ENCODE results near the gene LSP1. TPM values are rescaled to one million over a fixed set of nuclear protein-coding genes. Genes with fewer than 3 reads are reported as not detected.

The LSP1 gene
- polyA plus RNA-seq, 4 donors: 5.2 to 10.8 (median 7.3) TPM

DNA sequence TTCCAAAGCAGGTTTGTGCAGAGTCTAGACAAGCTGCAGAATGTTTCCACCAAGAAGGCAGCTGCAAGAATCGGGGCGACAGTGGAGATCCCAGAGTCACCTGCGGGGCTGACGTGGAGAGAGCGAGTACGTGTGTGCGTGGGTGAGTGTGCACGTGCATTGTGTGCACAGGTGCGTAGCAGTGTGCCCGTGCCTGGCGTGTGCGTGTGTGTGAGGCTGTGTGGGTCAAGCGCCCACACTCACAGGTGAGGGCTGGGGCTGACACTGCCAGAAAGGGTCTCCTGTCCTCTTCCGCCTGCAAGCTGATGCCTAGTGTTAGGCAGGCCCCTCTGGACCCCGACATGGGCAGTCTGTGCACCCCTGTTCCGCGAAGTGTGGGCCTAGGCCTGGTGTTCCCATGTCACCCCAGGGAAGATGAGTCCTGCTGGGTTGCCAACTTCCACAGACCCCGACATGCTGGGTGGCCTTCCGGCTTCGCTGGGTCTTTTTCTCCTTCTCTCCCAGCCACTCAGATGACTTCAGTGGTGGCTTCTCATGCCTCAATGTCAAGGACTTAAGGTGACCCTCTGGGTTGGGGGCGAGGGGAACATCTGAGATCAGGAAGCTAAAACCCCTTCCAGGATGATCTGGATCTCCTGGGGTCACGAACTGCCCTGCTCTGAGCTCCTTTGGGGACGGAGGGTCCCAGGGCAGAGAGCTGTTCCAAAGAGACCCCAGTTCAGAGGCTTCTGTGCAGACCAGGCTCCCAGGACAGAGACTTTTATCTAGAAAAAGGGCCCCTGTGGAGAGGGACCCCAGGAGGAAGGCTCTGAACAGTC, 28.5 kb upstream of the LSP1 start:
- no peak for DNase-seq (ENCODE audit: low read depth in 4 of 4, low spot score in 3 of 4)

DNA sequence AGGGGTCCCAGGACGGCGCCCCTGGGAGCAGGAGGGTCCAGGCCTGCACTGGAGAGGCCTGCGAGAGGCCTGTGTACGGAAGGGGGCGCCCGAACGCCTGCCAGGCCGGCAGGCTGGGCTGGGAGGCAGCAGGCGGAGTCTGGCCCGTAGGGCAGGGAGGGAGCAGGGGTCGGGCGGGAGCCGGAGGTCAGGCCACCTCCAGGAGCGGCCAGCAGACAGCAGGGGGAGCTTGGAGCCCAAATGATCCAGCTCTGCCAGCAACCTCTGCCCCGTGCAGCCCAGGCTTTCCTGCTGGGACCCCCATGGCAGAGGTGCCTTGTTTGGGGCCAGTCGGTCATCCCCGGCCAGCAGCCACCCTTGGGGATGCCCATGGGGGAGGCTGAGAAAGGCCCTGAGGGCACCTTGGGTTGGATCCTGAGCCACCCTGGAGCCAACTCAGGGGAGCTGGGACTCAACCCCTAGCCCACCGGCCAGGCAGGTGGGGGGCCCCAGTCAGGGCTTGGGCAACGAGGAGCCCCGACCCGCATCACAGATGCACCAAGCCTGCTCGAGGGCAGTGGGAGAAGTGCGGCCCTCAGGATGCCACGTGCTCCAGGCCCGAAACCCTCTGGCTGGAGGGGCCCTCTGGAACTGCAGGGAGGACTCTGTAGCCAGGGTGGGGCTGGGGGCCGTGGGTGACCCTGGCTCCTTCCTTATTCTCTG, 27.7 kb upstream of the LSP1 start:
- DNase-seq (ENCODE audit: low read depth in 4 of 4, low spot score in 3 of 4): no peak

DNA sequence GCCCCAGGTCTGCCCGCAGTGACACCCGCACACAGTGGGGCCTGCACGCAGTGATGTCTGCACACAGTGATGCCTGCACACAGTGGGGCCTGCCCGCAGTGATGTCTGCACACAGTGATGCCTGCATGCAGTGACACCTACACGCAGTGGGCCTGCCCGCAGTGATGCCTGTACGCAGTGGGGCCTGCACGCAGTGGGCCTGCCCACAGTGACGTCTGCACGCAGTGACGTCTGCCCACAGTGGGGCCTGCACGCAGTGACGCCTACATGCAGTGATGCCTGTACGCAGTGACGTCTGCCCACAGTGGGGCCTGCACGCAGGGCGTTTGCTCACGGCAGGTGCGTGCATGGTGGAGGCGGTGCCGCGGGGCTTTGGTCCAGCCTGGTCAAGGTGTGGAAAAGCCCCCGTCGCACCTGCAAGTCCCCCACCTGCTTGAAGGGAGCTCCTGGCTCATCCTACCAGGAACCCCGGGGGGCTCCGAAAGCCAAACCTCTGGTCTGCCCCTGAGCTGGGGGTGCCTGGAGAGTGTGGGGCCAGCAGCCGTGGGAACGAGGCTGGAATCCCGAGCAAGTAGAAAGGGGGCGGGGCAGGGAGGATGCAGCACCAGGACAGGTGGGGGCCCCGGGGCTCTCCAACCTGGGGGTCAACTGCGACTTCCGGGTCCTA, 27.0 kb upstream of the LSP1 start:
- no peak for DNase-seq (ENCODE audit: low read depth in 4 of 4, low spot score in 3 of 4)

DNA sequence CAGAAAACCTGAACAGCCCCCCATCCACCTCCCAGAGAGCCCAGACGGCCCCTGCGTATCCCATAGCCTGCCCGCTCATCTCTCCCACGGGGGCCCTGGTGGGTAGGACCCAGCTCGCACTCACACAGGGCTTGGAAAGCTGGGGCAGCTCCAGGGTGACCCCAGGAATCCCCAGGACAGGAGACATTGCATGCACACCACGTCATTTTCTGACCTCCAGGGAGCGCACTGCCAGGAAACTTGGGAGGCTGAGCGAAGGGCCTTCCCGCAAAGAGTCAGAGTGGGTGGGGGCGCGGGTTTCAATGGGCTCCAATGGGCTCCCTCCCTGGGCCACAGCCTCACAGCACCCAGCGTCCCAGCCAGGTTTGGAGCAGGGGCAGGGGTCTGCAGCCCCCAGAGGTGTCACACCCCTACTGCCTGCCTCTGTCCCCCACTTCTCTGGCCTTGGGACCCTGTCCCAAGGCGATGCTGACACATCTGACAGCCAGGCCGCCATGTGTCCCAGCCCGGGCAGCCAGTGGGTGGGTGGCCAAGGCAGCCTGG, 26.3 kb upstream of the LSP1 start:
- DNase-seq (ENCODE audit: low read depth in 4 of 4, low spot score in 3 of 4): no peak

DNA sequence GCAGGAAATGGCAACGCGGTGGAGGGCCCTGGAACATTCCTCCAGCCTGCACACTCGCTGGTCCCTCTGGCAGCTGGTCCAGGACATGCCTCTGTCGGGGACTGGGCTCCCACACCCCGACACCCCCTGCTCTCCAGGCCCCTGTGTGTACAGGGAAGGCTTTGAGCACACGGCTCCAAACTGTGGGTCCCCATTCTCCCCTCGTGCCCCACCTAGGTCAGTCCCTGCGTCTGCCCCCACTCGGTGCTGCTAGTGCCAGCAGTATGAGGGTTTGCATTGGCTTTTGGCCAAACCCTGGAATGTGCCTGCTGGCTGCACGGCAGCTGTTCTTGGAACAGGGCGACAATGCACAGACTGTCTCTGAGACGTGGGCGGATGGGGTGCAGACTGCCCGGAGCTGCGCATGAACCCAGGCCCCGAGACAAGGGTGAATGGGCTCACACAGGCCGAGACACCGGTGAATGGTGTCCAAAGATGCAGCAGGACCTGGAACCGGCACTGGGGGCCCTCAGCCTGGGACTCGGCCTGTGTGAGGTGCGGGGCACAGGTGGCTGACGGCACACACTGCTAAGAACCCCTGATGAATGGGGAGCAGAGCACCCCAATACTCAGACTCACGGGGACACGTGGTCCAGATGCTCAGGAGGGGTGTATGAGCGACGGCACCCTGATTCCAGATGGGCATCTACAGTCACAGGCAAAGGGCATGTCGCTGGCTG, 25.6 kb upstream of the LSP1 start:
- no peak for DNase-seq (ENCODE audit: low read depth in 4 of 4, low spot score in 3 of 4)

DNA sequence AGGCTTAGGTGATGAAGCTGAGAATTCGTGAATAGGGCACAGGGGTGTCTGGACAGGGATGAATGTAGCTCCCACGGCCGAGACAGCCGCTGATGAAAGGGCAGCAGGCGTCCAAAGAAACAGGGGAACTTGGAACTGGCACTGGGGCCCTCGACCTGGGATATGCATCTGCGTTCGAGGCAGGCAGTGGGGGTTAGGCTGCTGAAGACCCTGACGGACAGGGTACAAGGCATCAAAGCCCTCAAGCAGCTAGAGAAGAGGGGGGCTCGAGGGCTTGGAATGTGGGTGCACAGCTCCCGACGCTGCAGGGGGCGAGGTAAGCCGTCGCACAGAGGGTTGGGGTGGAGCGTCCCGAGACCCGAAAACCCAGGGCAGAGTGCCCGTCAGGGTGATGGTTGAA, 25.0 kb upstream of the LSP1 start:
- DNase-seq (ENCODE audit: low read depth in 4 of 4, low spot score in 3 of 4): no peak

DNA sequence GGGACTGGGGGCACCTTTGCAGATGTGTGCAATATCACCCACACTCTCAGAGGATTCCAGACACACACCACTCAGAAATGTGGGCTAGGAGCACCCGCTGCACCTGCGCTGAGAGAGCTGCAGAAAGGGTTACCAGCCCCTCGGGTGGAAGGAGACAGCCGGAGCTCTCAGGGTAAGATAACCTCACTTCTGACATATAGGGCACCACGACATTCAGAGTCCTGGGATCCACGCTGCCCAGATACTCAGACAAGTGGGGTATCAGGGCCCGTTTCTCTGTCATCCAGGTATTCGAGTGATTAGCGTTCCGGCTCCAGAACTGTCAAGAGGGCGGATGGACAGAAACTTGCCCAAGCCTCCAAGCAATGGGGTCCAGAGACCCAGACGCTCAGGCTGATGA, 24.3 kb upstream of the LSP1 start:
- no peak for DNase-seq (ENCODE audit: low read depth in 4 of 4, low spot score in 3 of 4)

DNA sequence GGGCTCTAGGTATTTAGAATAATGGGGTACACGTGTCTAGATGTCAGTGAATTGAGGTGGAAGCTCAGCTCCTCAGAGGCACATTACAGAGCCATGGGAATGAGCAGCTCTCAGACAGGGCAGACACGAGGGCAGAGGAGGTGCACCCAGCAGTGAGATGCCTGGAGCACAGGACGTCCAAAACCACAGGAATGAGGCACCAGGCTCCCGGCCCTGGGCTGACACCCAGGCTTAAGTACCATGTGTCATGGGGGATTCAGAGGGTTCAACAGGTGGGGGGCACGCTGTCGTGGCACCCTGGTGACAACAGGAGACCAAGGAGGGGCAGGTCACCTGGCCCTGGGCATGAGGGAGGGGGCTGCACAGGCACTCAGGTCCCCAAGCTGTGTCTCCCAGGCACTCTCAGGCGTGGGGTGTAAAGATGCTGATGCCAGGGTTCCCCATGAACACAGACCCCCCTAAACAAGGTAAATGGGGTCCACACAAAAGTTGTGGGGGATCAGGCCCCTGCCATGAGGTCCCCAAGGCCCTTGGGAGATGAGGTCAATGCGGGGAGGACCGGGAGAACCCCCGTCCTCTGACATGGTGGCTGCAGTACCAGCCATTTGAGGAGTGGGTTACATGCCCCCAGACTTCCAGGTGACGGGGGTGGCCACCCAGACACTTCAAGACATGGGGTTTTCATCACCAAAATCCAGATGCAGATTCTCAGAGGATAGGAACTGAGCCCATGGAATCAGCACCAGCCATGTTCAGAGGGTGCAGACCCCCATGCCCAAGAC, 23.7 kb upstream of the LSP1 start:
- DNase-seq (ENCODE audit: low read depth in 4 of 4, low spot score in 3 of 4): no peak

DNA sequence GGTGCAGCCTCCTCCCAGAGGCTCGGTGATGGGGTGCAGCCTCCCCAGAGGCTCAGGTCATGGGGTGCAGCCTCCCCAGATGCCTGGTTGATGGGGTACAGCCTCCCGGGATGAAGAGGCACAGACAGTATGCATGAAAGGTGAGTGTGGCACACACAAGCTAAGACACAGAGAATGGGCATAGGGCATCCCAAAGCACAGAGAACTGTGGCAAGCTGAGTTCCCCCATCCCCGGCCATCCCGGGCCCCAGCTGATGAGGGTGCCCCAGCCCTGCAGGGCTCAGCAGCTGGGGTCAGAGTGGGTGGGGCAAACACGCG, 22.9 kb upstream of the LSP1 start:
- DNase-seq (ENCODE audit: low read depth in 4 of 4, low spot score in 3 of 4): no peak

DNA sequence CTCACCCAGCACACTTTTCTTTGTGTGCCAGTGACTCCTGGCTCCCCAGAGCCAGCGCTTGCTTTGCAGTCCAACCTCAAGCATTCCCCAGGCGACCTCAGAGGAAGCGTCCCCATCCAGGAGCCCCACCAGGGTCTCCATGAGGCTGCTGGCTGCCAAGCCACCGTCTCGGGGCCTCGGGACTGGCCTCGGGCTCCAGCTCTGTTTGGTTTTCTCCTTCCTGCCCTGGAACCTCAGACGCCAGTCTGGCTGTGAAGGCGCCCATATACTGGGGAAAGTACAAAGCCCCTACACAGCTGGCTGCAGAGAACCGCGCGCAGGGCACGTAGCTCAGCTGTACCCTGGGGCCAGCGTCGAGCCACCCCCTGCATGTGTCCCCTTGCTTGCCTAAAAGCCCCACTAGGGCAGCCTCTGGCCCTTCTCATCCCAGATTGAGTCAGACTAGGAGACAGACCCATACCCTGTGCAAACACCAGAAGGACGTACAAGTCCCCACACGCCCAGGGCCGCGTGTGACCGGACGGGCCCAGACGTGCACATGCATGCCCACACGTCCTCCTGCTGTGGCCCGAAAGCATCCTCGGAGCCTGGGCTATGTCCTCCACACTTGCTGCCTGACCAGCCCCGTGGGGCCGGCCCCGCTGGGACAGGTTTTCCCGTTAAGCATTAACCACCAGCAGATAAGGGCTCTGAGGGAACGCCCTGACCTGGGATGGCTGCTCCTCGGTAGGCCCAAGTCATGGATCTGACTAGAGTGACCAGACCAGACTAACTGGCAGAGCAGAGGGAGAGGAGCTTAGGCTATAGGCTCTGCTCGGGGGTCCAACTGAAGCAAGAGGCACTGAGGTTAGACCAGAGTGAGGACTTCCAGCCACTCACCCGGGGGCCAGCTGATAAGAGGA, 22.3 kb upstream of the LSP1 start:
- no peak for DNase-seq (ENCODE audit: low read depth in 4 of 4, low spot score in 3 of 4)

DNA sequence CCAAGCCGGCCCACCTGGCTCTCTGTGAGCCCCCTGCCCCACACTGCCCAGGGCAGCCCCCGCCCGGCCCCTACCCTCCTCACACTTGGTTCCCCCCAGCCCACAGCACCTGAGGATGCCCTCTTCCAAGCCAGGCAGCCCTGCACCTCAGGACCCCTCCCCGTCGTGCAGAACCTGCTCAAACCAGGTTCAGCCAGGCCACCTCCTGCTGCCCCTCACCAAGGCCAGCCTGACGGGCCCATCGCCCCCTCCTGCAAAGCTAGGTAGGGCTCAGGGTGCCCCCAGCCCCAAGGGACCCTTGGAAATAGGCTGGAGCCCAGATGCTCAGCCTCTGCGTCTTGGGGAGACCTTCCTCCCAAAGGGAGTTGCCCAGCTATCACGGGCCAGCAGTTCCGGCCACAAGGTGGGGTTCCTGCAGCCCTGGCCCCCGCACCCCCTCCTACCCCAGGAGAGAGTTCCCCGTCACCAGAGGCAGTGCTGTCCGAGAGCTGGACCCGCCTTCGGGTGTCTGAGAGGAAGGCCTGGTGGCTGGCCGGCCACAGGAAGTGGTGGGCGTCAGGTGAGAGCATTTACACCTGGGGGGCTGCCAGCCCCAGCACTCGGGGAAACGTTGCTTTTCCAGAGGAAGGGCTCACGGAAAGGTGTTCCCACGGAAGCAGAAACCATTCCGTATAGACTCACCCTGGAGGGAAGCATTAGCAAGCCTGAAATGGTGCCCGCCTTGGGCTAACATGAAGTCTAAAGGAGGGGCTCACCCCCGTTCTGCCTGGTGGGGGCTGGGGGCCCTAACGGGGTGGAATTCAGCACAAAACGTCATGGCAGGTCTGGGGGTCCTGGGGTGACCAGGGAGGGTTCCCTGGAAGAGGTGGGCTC, 21.3 kb upstream of the LSP1 start:
- DNase-seq (ENCODE audit: low read depth in 4 of 4, low spot score in 3 of 4): no peak

DNA sequence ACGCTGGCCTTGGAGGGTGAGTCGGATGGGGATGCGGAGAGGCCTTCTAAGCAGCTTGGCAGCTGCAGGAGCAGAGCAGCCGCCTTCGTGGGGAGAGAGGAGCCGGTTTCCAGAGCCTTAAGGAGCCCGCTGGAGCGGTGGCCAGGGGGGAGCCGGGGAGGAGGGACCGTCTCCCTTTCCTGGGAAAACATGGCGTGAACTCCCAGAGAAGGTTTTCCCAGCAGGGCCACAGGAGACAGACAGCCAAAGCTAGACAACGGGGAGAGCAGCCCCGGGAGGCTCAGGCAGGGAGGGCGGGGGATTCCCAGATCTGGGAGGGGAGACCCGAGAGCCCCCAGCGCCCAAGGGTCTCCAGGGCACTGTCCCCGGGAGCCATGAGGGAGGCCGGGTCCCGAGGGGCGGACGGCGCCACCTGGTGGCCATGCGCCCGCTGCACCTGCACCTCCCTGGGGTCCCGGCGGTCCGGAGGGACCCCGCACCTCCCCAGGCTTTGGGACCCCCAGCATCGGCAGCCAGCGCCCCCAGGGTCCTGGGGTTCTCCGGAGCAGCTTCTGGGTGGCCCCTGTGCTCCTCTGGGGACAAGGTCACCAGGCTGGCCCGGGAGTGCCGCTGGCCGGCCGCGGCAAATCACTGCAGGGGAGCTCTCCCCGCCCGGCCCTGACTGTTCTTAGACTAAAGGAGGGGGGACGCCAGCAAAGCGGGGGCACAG, 20.5 kb upstream of the LSP1 start:
- DNase-seq (ENCODE audit: low read depth in 4 of 4, low spot score in 3 of 4): no peak

DNA sequence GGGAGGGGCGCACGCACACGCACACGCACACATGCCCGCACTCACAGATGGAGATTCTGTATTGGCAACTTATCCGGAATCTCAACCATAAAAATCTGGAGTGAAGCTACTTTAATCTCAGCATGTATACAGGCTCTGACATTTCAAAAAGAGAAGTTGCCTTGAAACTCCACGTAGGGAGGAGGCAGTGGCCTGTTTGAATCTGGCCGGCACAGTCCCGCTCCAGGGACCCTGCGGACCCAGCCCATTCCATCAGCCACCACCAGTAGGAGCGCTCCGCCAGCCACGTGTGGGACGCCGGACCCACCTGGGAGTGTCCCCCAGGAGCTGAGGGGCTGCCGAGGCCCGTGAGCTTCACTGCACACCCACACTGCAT, 20.0 kb upstream of the LSP1 start:
- no peak for DNase-seq (ENCODE audit: low read depth in 4 of 4, low spot score in 3 of 4)

DNA sequence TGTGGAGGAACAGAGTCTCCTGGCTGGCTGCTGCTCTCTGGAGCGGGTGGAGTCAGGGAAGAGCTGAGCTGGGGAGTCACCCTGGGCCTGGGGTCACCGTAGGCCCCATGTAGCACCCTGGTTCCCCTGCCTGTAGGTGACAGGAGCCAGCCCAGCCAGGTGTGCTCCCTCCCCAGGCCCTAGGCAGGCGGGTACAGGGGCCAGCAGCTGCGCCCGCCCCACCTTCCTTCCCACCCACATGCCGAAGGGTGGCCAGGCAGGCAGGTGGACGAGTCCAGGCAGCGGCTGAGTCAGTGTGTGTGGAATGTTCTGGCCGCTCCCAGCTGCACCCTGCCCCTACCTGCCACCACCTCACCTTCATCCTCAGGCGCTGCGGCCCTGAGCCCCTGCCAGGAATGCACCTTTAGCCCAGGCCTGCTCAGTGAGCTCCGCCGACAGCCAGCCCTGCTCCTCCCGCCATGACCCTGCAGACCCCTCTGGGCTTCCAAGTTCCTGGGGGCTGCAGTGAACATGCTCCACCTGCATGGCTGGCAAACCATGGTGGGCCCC, 18.7 kb upstream of the LSP1 start:
- DNase-seq (ENCODE audit: low read depth in 4 of 4, low spot score in 3 of 4): no peak

DNA sequence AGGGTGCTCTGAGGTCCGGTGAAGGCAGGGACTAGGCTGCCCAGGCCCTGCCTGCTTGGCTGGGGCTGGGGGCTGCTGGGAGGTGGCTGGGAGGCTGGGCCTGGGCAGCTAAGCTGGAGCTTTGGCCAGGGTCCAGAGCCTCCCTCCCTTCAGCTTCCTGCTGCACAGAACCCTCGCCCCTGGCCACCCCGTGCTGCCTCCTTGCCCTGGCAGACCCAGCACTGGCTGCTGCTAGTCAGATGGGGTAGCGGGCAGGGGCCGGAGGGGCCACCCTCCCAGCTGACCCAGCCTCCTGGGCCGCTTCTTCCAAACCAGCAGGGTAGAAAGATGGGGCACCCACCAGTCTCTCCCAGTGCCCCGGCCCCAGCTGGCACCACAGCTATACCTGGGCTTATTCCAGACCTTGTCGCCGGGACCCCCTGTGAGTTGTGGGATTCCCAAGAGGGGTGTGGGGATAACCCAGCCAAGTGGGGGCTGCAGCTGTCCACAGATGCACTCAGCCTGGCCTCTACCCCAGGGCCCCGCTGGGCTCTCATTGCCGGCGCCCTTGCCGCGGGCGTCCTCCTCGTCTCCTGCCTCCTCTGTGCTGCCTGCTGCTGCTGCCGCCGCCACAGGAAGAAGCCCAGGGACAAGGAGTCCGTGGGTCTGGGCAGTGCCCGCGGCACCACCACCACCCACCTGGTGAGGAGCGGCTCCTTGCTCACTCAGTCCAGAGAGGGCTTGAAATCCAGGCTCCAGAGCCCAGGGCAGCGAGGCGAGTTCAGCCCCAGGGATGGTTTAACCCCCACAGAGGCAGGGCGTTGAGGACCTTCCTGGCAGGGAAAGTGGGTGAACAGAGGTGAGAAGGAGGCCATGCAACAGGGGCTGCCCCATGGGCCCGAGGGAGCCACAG, 17.9 kb upstream of the LSP1 start, which contains the start of gene SYT8:
Gene SYT8, plus strand, starts transcription at position 212 of the 892 bp plus-strand sequence. Its CDS starts 116 bp downstream, at position 328.
- DNase-seq (ENCODE audit: low read depth in 4 of 4, low spot score in 3 of 4): no peak

DNA sequence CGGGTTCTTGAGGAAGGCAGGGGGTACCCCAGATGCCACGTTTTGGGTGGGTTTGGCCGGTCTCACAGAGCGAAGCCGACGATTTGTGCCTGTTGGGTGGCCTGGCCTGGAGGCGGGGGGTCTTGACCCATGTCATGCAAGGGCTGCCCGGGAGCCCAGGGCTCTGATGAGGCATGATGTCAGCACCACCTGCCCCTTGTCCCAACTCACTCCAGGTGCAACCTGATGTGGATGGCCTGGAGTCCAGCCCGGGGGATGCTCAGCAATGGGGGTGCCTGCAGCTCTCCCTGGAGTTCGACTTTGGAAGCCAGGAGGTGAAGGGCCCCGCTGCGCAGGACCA, 17.2 kb upstream of the LSP1 start:
- DNase-seq (ENCODE audit: low read depth in 4 of 4, low spot score in 3 of 4): no peak
